Karpas-422 (cell line): Measurements from ENCODE around the gene XRCC6. TPM values are rescaled to one million over a fixed set of nuclear protein-coding genes. Genes with fewer than 3 reads are reported as not detected.

Source experiments
- DNase-seq: peaks from one replicate; pipeline ENCODE4 v3.0.0-alpha.2; 2015
- H2AFZ ChIP-seq: fragments of 200-600 bp; sonication (generic); 2 replicates; pipeline ENCODE4 v1.6.1; 2014; ENCODE audit warnings: antibody characterized with exemption, low read length, mixed read lengths
- H3K27ac ChIP-seq: fragments of 200-600 bp; sonication (generic); 2 replicates; pipeline ENCODE4 v1.5.1; 2014; ENCODE audit warnings: mild to moderate bottlenecking, low read length, moderate library complexity
- H3K27me3 ChIP-seq: fragments of 200-600 bp; sonication (generic); 2 replicates; pipeline ENCODE4 v1.6.1; 2014; ENCODE audit warnings: low read length, mixed read lengths
- H3K36me3 ChIP-seq: fragments of 200-600 bp; sonication (generic); 2 replicates; pipeline ENCODE4 v1.6.1; 2014; ENCODE audit warnings: low read length, mixed read lengths; ENCODE audit not compliant: insufficient read depth
- H3K4me1 ChIP-seq: fragments of 200-600 bp; sonication (generic); 2 replicates; pipeline ENCODE4 v1.6.1; 2014; ENCODE audit warnings: mild to moderate bottlenecking, low read length, mixed read lengths
- H3K4me2 ChIP-seq: fragments of 200-600 bp; sonication (generic); 2 replicates; pipeline ENCODE4 v1.6.1; 2014; ENCODE audit warnings: low read length, low read depth, mild to moderate bottlenecking; ENCODE audit not compliant: poor library complexity, severe bottlenecking
- H3K4me3 ChIP-seq: fragments of 200-600 bp; sonication (generic); 2 replicates; pipeline ENCODE4 v1.5.1; 2014; ENCODE audit warnings: mild to moderate bottlenecking, antibody characterized with exemption, low read length, mixed read lengths
- H3K79me2 ChIP-seq: fragments of 200-600 bp; sonication (generic); 2 replicates; pipeline ENCODE4 v1.6.1; 2014; ENCODE audit warnings: mild to moderate bottlenecking, low read length, mixed read lengths
- H3K9ac ChIP-seq: fragments of 200-600 bp; sonication (generic); 2 replicates; pipeline ENCODE4 v1.6.0; 2014; ENCODE audit warnings: low read length
- H3K9me2 ChIP-seq: fragments of 200-600 bp; sonication (generic), shearing (Covaris generic); replicated peaks from 2 replicates; pipeline ENCODE4 v1.6.0; 2014; ENCODE audit warnings: mild to moderate bottlenecking, low read length, moderate library complexity; ENCODE audit not compliant: insufficient read depth
- H3K9me3 ChIP-seq: fragments of 300-700, 200-600 bp; sonication (generic); 2 replicates; pipeline ENCODE4 v1.6.1; 2014; ENCODE audit warnings: low read length, mixed read lengths
- H4K20me1 ChIP-seq: fragments of 200-600 bp; sonication (generic); 2 replicates; pipeline ENCODE4 v1.6.1; 2014; ENCODE audit warnings: mild to moderate bottlenecking, antibody characterized with exemption, low read length, low read depth; ENCODE audit not compliant: insufficient read depth
- small RNA-seq: library from RNA; depleted of rRNA; stranded (forward); fragments of <200 nt; gene quantifications from one replicate; pipeline ENCODE3, GENCODE V24; 2014
- total RNA-seq: library from RNA; depleted of rRNA; stranded (reverse); fragments of >200 nt; shearing (Covaris generic); gene quantifications from 2 replicates; pipeline ENCODE4 v1.2.3, GENCODE V29; 2014; ENCODE audit warnings: low replicate concordance; rRNA removed

XRCC6 gene
- total RNA-seq, 1 experiment from 2014 or later, result 173 TPM

DNA sequence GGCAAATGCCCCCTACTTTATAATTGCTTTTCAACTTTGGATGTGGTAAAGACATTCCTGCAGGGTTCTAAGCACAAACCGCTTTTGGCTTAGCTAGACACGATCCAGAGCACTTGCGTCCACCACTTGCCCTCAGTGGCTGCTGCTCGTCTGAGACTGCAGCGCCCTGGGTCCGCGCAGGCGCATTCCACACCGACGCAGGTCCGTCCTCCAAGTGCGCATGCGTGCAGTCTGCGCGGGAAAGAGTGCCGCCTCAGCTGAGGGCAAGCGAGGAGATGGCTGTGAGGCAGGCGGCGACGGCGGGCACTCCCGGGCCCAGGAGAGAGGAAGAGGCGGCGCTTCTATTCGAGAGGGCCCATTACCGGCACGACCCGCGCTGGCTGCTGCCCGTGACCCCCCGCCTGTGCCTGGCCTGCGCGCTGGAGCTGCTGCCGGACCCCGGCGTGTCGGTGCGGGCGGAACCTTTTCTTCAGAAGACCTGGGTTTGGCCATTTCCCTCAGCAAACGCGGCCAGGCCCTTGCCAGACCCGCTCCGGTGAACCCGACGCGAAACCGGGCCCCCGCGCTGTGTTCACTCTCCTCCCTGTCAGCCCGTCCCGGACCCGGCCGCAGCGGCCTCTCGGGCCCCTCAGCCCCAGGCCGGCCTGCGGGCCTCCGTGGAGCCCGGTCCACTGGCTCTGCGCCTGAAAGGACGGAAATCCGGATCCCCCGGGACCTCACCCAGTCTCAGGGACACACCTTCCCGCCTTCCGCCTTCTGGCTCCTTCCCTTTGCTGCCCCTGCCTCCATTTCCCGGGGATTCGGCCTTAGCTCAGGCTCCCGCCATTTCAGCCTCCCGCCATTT, 78.4 kb downstream of the XRCC6 start, which contains the start of gene MEI1:
Gene MEI1 (plus strand): TSS at position 240 of the 844 bp plus-strand sequence. CDS start 36 bp downstream, at position 276.
- Histone ChIP-seq H3K9ac (no peak within 1 kb of the TSS), H3K4me1 (peaks cover 16% of the 10 kb centered on the region), H3K4me2 (no peak within 1 kb of the TSS), H3K79me2 (no peaks in the 10 kb centered on the region), H3K27ac (no peak within 1 kb of the TSS), H3K27me3 (no peaks in the 10 kb centered on the region), H4K20me1 (no peaks in the 10 kb centered on the region), H3K9me3 (no peaks in the 10 kb centered on the region), H3K36me3 (no peaks in the 10 kb centered on the region), H3K4me3 (no peak within 1 kb of the TSS), H3K9me2 (no peaks in the 10 kb centered on the region), H2AFZ (no peak within 1 kb of the TSS)
- DNase-seq, result no peak

DNA sequence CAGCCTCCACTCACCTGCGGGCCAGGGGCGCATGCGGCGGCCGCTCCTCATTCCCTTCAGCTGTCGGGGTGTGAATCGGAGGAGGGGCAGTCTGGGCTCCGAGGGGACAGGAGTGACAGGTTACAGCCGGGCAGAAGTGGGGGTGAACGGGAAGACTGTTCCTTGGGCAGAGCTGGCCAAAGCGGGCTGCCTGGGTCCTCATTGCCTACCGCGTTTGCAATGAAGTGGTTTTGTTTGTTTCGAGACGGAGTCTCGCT, 78.9 kb downstream of the XRCC6 start:
- Histone ChIP-seq H3K36me3 (no peaks in the 10 kb centered on the region), H4K20me1 (no peaks in the 10 kb centered on the region)

DNA sequence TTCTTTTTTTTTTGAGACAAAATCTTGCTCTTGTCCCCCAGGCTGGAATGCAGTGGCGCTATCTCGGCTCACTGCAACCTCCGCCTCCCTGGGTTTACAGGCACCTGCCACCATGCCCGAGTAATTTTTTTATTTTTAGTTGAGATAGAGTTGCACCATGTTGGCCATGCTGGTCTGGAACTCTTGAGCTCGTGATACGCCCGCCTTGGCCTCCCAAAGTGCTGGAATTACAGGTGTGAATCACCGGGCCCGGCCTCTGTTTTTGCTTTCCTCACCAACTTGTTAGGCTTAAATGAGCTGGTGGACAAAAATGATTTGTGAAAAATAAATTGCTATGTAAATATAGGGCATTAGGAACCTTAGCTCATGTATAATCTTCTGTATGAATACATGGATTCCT, 81.7 kb downstream of the XRCC6 start:
- H3K4me2 ChIP-seq, result no peak overlapping the region
- no peaks in the 10 kb centered on the region for H3K27me3 ChIP-seq
- no peak overlapping the region for H2AFZ ChIP-seq
- H3K27ac ChIP-seq, result no peak overlapping the region
- no peaks in the 10 kb centered on the region for H3K36me3 ChIP-seq
- no peaks in the 10 kb centered on the region for H3K9me2 ChIP-seq
- H4K20me1 ChIP-seq, result no peaks in the 10 kb centered on the region
- no peaks in the 10 kb centered on the region for H3K79me2 ChIP-seq
- DNase-seq, result no peak
- no peaks in the 10 kb centered on the region for H3K9me3 ChIP-seq
- H3K9ac ChIP-seq, result no peak overlapping the region
- H3K4me3 ChIP-seq, result no peak overlapping the region
- no peaks in the 10 kb centered on the region for H3K4me1 ChIP-seq

More for the DNA sequence above, 78.9 kb downstream of the XRCC6 start:
- Histone ChIP-seq H3K4me1 (peaks cover 16% of the 10 kb centered on the region), H3K9me2 (no peaks in the 10 kb centered on the region), H3K9ac (no peak overlapping the region), H2AFZ (no peak overlapping the region), H3K27me3 (no peaks in the 10 kb centered on the region), H3K4me3 (no peak overlapping the region), H3K79me2 (no peaks in the 10 kb centered on the region), H3K9me3 (no peaks in the 10 kb centered on the region), H3K4me2 (no peak overlapping the region), H3K27ac (no peak overlapping the region)
- DNase-seq, result no peak

DNA sequence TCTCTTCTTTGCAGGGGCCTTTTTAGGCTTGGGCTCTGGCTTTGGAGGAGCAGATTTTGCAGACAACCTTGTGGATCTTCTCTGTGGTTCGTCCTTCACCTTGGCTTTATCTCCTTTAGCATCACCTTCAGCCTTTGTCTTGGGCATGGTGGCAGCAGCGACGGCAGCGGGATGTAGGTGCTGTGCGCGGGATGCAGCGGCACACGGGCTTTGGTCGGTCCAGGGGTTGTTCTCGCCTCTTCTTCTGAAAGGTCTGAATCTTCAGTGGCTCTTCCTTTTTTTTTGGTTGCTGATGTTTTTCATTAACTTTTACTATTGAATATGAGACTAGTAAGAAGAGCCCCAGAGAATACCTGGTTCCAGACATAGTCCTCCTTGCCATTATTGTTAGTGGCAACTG, 88.2 kb downstream of the XRCC6 start:
- Histone ChIP-seq H3K27ac (no peak overlapping the region), H3K27me3 (no peaks in the 10 kb centered on the region), H3K79me2 (no peaks in the 10 kb centered on the region), H3K36me3 (no peaks in the 10 kb centered on the region), H3K9me2 (no peaks in the 10 kb centered on the region), H3K4me1 (no peaks in the 10 kb centered on the region), H4K20me1 (no peaks in the 10 kb centered on the region), H3K9ac (no peak overlapping the region), H3K4me2 (no peak overlapping the region), H2AFZ (no peak overlapping the region), H3K9me3 (no peaks in the 10 kb centered on the region), H3K4me3 (no peak overlapping the region)
- DNase-seq, result no peak

- no peaks in the 10 kb centered on the region for H3K79me2 ChIP-seq
- no peak overlapping the region for H3K27ac ChIP-seq
- H2AFZ ChIP-seq, result no peak overlapping the region
- H3K4me2 ChIP-seq, result no peak overlapping the region
- no peak overlapping the region for H3K4me3 ChIP-seq
- no peaks in the 10 kb centered on the region for H3K4me1 ChIP-seq
- no peaks in the 10 kb centered on the region for H3K9me2 ChIP-seq
- no peaks in the 10 kb centered on the region for H3K9me3 ChIP-seq
- no peaks in the 10 kb centered on the region for H4K20me1 ChIP-seq
- DNase-seq, result no peak
- no peak overlapping the region for H3K9ac ChIP-seq
- H3K27me3 ChIP-seq, result no peaks in the 10 kb centered on the region
- no peaks in the 10 kb centered on the region for H3K36me3 ChIP-seq
Observed at GRCh38 chr22:41713004-41713403, 91.9 kb downstream of the XRCC6 start.

Small RNAs within 50 kb of the gene (small RNA-seq; reads per million reads assigned to genes)
- gene HMGN2P10 (not detected), gene RF00019 (not detected), gene RNU6-476P (not detected)

Other genes with a start within 250 kb of the XRCC6 start
- 4.4 and 6.8 TPM in 2 replicates for gene TEF, start 239.4 kb upstream of the XRCC6 start, total RNA-seq
- 43.7 and 46.8 TPM in 2 replicates for gene TOB2, start 174.5 kb upstream of the XRCC6 start, total RNA-seq
- gene PHF5A, start 152.6 kb upstream of the XRCC6 start, total RNA-seq, result 43.2 and 90.3 TPM in 2 replicates
- 67.7 and 102 TPM in 2 replicates for gene ACO2, start 152.2 kb upstream of the XRCC6 start, total RNA-seq
- gene POLR3H, start 76.8 kb upstream of the XRCC6 start, total RNA-seq, result 13.2 and 17.1 TPM in 2 replicates
- gene CSDC2, start 60.3 kb upstream of the XRCC6 start, total RNA-seq, result not detected in 2 replicates
- 10.0 and 15.2 TPM in 2 replicates for gene PMM1, start 31.5 kb upstream of the XRCC6 start, total RNA-seq
- 27.9 and 76.0 TPM in 2 replicates for gene DESI1, start 252 bp upstream of the XRCC6 start, total RNA-seq
- gene SNU13, start 67.6 kb downstream of the XRCC6 start, total RNA-seq, result 148 and 185 TPM in 2 replicates
- 4.9 and 8.2 TPM in 2 replicates for gene MEI1, start 78.2 kb downstream of the XRCC6 start, total RNA-seq
- gene CCDC134, start 179.4 kb downstream of the XRCC6 start, total RNA-seq, result 4.4 and 12.5 TPM in 2 replicates
- gene SREBF2, start 211.8 kb downstream of the XRCC6 start, total RNA-seq, result 159 and 190 TPM in 2 replicates